GM12878 (cell line): ENCODE results near the gene PCBD1. TPM values are rescaled to one million over a fixed set of nuclear protein-coding genes. Genes with fewer than 3 reads are reported as not detected.

Experiments
- ATAC-seq: fragments of 200-7000 bp; cut with Tn5 transposase; 3 replicates; pipeline ENCODE4 v1.9.1; 2020; ENCODE audit warnings: mild to moderate bottlenecking, moderate library complexity
- BruUV-seq: library from RNA; stranded (reverse); fragments of 400-500 nt; replicated peaks from 2 replicates; lab custom pipeline; 2021; lab: Mats Ljungman, UMichigan
- CTCF ChIA-PET: fragments of 300-600 bp; sonication (Branson Sonifier 250); formaldehyde crosslinking; extraction: SDS; loops from one replicate; lab custom pipeline; 2021; ENCODE audit warnings: inconsistent platforms; lab: Yijun Ruan, JAX
- POLR2A ChIA-PET: fragments of 350-600 bp; formaldehyde crosslinking; extraction: SDS; loops from one replicate; lab custom pipeline; 2021; ENCODE audit warnings: inconsistent platforms; lab: Charles Lee
- RAD21 ChIA-PET: fragments of 300-600 bp; sonication (Branson Sonifier 250); formaldehyde crosslinking; loops from one replicate; lab custom pipeline; 2023; ENCODE audit warnings: antibody characterized with exemption; ENCODE audit not compliant: unreplicated experiment; lab: Charles Lee
- SMC1A ChIA-PET: fragments of 300-600 bp; sonication (Branson Sonifier 250); formaldehyde crosslinking; loops from one replicate; lab custom pipeline; 2023; ENCODE audit not compliant: unreplicated experiment, uncharacterized antibody; lab: Charles Lee
- DNase-seq: peaks from one replicate; pipeline ENCODE4 v3.0.0-alpha.2; 2011; ENCODE audit warnings: low read depth, low spot score
- FAIRE-seq: peaks from 3 replicates; lab custom pipeline; 2011; peaks lifted over from hg19 to GRCh38; lab: Jason Lieb, UNC
- H2AFZ ChIP-seq: 2 replicates; pipeline ENCODE4 v1.6.0; 2011; ENCODE audit warnings: low read depth, low read length, control low read depth; ENCODE audit not compliant: control insufficient read depth
- H3K27ac ChIP-seq: 2 replicates; pipeline ENCODE4 v1.5.1; 2011; ENCODE audit warnings: control low read depth; ENCODE audit not compliant: control insufficient read depth, insufficient read depth
- H3K27me3 ChIP-seq, 2 experiments: replicated peaks in 1 of 2; 2 replicates each; pipeline versions ENCODE4 v1.6.0 to v1.6.1; 2011; ENCODE audit warnings: low read length in 1 of 2; ENCODE audit not compliant: control insufficient read depth in 2 of 2, insufficient read depth in 2 of 2
- H3K36me3 ChIP-seq, 2 experiments: 2 replicates each; pipeline ENCODE4 v1.5.1; 2011; ENCODE audit warnings: low read length in 1 of 2; ENCODE audit not compliant: control insufficient read depth in 2 of 2, insufficient read depth in 2 of 2
- H3K4me1 ChIP-seq: 2 replicates; pipeline ENCODE4 v1.6.1; 2011; ENCODE audit warnings: mild to moderate bottlenecking, low read length, moderate library complexity, mixed read lengths; ENCODE audit not compliant: control insufficient read depth, insufficient read depth
- H3K4me2 ChIP-seq: 2 replicates; pipeline ENCODE4 v1.6.0; 2011; ENCODE audit warnings: control low read depth; ENCODE audit not compliant: control insufficient read depth, insufficient read depth
- H3K4me3 ChIP-seq: fragments of 200-600 bp; sonication (generic); 2 replicates; pipeline ENCODE4 v1.5.1; 2016
- H3K79me2 ChIP-seq: 2 replicates; pipeline ENCODE4 v1.6.0; 2011; ENCODE audit warnings: low read length; ENCODE audit not compliant: control insufficient read depth, insufficient read depth
- H3K9ac ChIP-seq: 2 replicates; pipeline ENCODE4 v1.8.0; 2011; ENCODE audit warnings: low read length, control low read depth, mixed read lengths; ENCODE audit not compliant: control insufficient read depth, insufficient read depth
- H3K9me3 ChIP-seq: replicated peaks from 3 replicates; pipeline ENCODE4 v1.5.1; 2011; ENCODE audit warnings: mild to moderate bottlenecking, low read length; ENCODE audit not compliant: control insufficient read depth, insufficient read depth
- H4K20me1 ChIP-seq: 2 replicates; pipeline ENCODE4 v1.6.0; 2011; ENCODE audit not compliant: control insufficient read depth, insufficient read depth
- ATF7 ChIP-seq: fragments of 450-650 bp; IDR thresholded peaks from 2 replicates; pipeline ENCODE4 v1.6.1; 2016; ENCODE audit warnings: low read depth, mild to moderate bottlenecking
- CREB1 ChIP-seq: IDR thresholded peaks from 2 replicates; pipeline ENCODE4 v1.6.1; 2012; ENCODE audit warnings: low read depth, mild to moderate bottlenecking, inconsistent platforms
- CREM ChIP-seq: IDR thresholded peaks from 2 replicates; pipeline ENCODE4 v1.6.1; 2014; ENCODE audit warnings: antibody characterized with exemption, low read depth
- EZH2 ChIP-seq: IDR thresholded peaks from 2 replicates; pipeline ENCODE4 v1.6.1; 2012; ENCODE audit warnings: low read depth, mild to moderate bottlenecking, control low read depth, inconsistent platforms, low read length, borderline replicate concordance; ENCODE audit not compliant: control insufficient read depth
- FOS ChIP-seq: IDR thresholded peaks from 3 replicates; pipeline ENCODE4 v1.6.1; 2011; ENCODE audit warnings: borderline replicate concordance; ENCODE audit not compliant: insufficient read length; ENCODE audit errors: extremely low read depth
- HDAC6 ChIP-seq: fragments of 200-600 bp; sonication (generic); IDR thresholded peaks from one replicate; pipeline ENCODE4 v1.8.0; 2017; ENCODE audit warnings: antibody characterized with exemption; ENCODE audit not compliant: unreplicated experiment
- KDM1A ChIP-seq: fragments of 200-600 bp; sonication (generic); IDR thresholded peaks from 2 replicates; pipeline ENCODE4 v1.6.1; 2016; ENCODE audit warnings: borderline replicate concordance
- MEF2B ChIP-seq: fragments of 450-650 bp; IDR thresholded peaks from 2 replicates; pipeline ENCODE4 v1.6.1; 2018; ENCODE audit warnings: mild to moderate bottlenecking, moderate library complexity; ENCODE audit not compliant: partially characterized antibody, poor library complexity, severe bottlenecking
- MLLT1 ChIP-seq: fragments of 450-650 bp; IDR thresholded peaks from 2 replicates; pipeline ENCODE4 v1.6.1; 2016; ENCODE audit warnings: mild to moderate bottlenecking
- POU2F2 ChIP-seq: IDR thresholded peaks from 3 replicates; pipeline ENCODE4 v1.6.1; 2011; ENCODE audit warnings: low read depth, mild to moderate bottlenecking, low read length, borderline replicate concordance
- RAD21 ChIP-seq: IDR thresholded peaks from 2 replicates; pipeline ENCODE4 v1.6.1; 2011; ENCODE audit warnings: mild to moderate bottlenecking, low read depth, low read length, moderate library complexity; ENCODE audit not compliant: insufficient read depth
- STAT1 ChIP-seq: fragments of 450-650 bp; conservative IDR thresholded peaks from 2 replicates; pipeline ENCODE4 v1.6.1; 2014; ENCODE audit warnings: antibody characterized with exemption, mild to moderate bottlenecking
- TBL1XR1 ChIP-seq: IDR thresholded peaks from 2 replicates; pipeline ENCODE4 v1.6.1; 2012; ENCODE audit warnings: low read depth, low read length, improper control_type of control experiment
- USF2 ChIP-seq: IDR thresholded peaks from 2 replicates; pipeline ENCODE4 v1.6.1; 2011; ENCODE audit warnings: low read depth, low read length, improper control_type of control experiment, borderline replicate concordance
- ZBED1 ChIP-seq: IDR thresholded peaks from 2 replicates; pipeline ENCODE4 v1.6.1; 2016; ENCODE audit warnings: borderline replicate concordance
- ZBTB11 ChIP-seq: fragments of 450-650 bp; formaldehyde crosslinking; IDR thresholded peaks from 2 replicates; pipeline ENCODE4 v1.5.0; 2022; ENCODE audit warnings: mild to moderate bottlenecking, missing genetic modification characterization
- ZZZ3 ChIP-seq: IDR thresholded peaks from 2 replicates; pipeline ENCODE4 v1.6.1; 2011; ENCODE audit warnings: low read depth; ENCODE audit not compliant: control insufficient read depth, insufficient read length
- WGBS: methylation state at CpG from one replicate; pipeline ENCODE4 v1.1.6; 2016; ENCODE audit warnings: low lambda C conversion rate; ENCODE audit not compliant: insufficient replicate concordance, insufficient coverage; ENCODE audit errors: missing lambda C conversion rate; 5-methylcytosine and 5-hydroxymethylcytosine counted together
- in situ Hi-C: fragments of 300-500 bp; cut with MboI; formaldehyde crosslinking; loops from 9 replicates; pipeline ENCODE4 v1.14.3; 2018; ENCODE audit warnings: mixed read lengths
- intact Hi-C: fragments of 100-400 bp; cut with micrococcal nuclease; formaldehyde crosslinking; loops from one replicate; pipeline ENCODE4 v1.14.2; 2022; ENCODE audit not compliant: unreplicated experiment
- polyA plus RNA-seq, 11 experiments: library from polyadenylated mRNA; depleted of rRNA in 4 of 11; unstranded in 6 of 11; stranded (reverse) in 5 of 11; fragments of >200 nt; fragmentation: Nextera tagmentation in 4 of 11; fragmentation: Illumina TruSeq in 1 of 11; extraction: Ambion mirVana in 4 of 11; extraction: Trizol in 1 of 11; gene quantifications; 1 replicate in 1 of 11; 2 replicates in 10 of 11; pipeline versions ENCODE4 v1.2.1 to v1.2.3, GENCODE V29; 2011 to 2016; ENCODE audit warnings: inconsistent platforms in 2 of 11, missing spikeins in 2 of 11, low read depth in 1 of 11
- total RNA-seq, 4 experiments: library from RNA; depleted of rRNA in 3 of 4; stranded (reverse); fragments of >200 nt in 3 of 4; fragmentation: Illumina TruSeq in 1 of 4; extraction: Trizol in 1 of 4; gene quantifications; 2 replicates each; pipeline versions ENCODE4 v1.2.1 to v1.2.3, GENCODE V29; 2013 to 2021

Gene PCBD1
- total and polyA plus RNA-seq, 10 of the 15 experiments (the other 5 are each of a cell fraction or from before 2014, with no cell fraction given): 5.6 to 66.8 (median 34.2) TPM

- TF ChIP-seq ZBTB11 (CRISPR knock-in tag) (no peak), HDAC6 (no peak), CREM (no peak), ZZZ3 (no peak), CREB1 (no peak), KDM1A (no peak), MEF2B (no peak), EZH2 (no peak), ATF7 (no peak), TBL1XR1 (no peak), POU2F2 (no peak), ZBED1 (no peak), STAT1 (no peak), MLLT1 (no peak), USF2 (no peak), FOS (no peak), RAD21 (no peak)
- TF ChIP-seq, all 136 proteins: peak for 0
- ChIA-PET RAD21 (no interaction called here), SMC1A (interaction anchor here (0.5 kb wide), 1 partner anchor 269 kb away, joined by 3 read pairs; no protein-coding TSS in a partner anchor), POLR2A (no interaction called here), CTCF (interaction anchor here (1.2 kb wide), 1 partner anchor 378 kb away, joined by 3 read pairs; no protein-coding TSS in a partner anchor)
- peaks cover 0 to 2% of the 10 kb centered on the region in 2 experiments; a peak in 1 of 4 replicates for H3K27me3 ChIP-seq
- no peak overlapping the region for H3K4me3 ChIP-seq
- H4K20me1 ChIP-seq: no peaks in the 10 kb centered on the region
- DNase-seq (no peak), ATAC-seq (no peak), FAIRE-seq (no peak)
- no peak overlapping the region for H3K4me2 ChIP-seq
- no peaks in the 10 kb centered on the region for H3K9me3 ChIP-seq
- WGBS: 7% methylated on average over 5 of the region's 5 CpGs
- no peaks in the 10 kb centered on the region for H3K4me1 ChIP-seq
- intact Hi-C loops (no loop called here), in situ Hi-C loops (no loop called here)
- H3K79me2 ChIP-seq: no peaks in the 10 kb centered on the region
- H3K36me3 ChIP-seq: no peaks in the 10 kb centered on the region
- no peak overlapping the region for H3K27ac ChIP-seq
- H3K9ac ChIP-seq: no peak overlapping the region
- no peak overlapping the region for H2AFZ ChIP-seq
- no TSS peak for BruUV-seq
Observed at GRCh38 chr10:70906031-70906783, 17.8 kb upstream of the PCBD1 start.
